Stimulated activated CD8-positive, alpha-beta memory T cell treated with anti-CD3 and anti-CD28 coated beads, Interleukin-7, amount 100 ng/mL, for 1 hour (primary cell): ENCODE results near the gene CHST1.

ENCODE experiments used
- DNase-seq, 2 donors: peaks; one replicate each; pipeline ENCODE4 v3.0.0-alpha.2; 2020; ENCODE audit warnings: low read depth in 2 of 2

CHST1 gene

GRCh38 chr11:45674481-45675190 lies 9.2 kb upstream of the CHST1 start:
- DNase-seq = no peak

- DNase-seq = no peak
These were observed 8.0 kb upstream of the CHST1 start for GRCh38 chr11:45673441-45673840.

- DNase-seq = no peak
These were observed 7.2 kb upstream of the CHST1 start for GRCh38 chr11:45672593-45672992.

- DNase-seq = no peak
These were observed 6.1 kb upstream of the CHST1 start for GRCh38 chr11:45671246-45672171.

GRCh38 chr11:45670386-45671135 lies 5.1 kb upstream of the CHST1 start:
- DNase-seq = no peak

GRCh38 chr11:45669956-45670355 lies 4.5 kb upstream of the CHST1 start:
- DNase-seq = no peak

- DNase-seq = no peak
These were observed 3.7 kb upstream of the CHST1 start for GRCh38 chr11:45669146-45669545.

GRCh38 chr11:45667929-45668680 lies 2.7 kb upstream of the CHST1 start:
- no peak for DNase-seq

- no peak for DNase-seq
These were observed 1.5 kb upstream of the CHST1 start for GRCh38 chr11:45666648-45667642.

GRCh38 chr11:45665933-45666647 lies 668 bp upstream of the CHST1 start:
- DNase-seq = no peak

GRCh38 chr11:45664376-45665205 lies 831 bp downstream of the CHST1 start:
- DNase-seq = no peak

GRCh38 chr11:45663486-45664375 lies 1.7 kb downstream of the CHST1 start:
- DNase-seq = no peak

GRCh38 chr11:45662665-45663485 lies 2.5 kb downstream of the CHST1 start:
- DNase-seq = no peak

GRCh38 chr11:45662096-45662664 lies 3.2 kb downstream of the CHST1 start:
- DNase-seq = no peak

- no peak for DNase-seq
These were observed 3.9 kb downstream of the CHST1 start for GRCh38 chr11:45661439-45662055.
